Fibroblast of the aortic adventitia (primary cell): Measurements from ENCODE around the gene TNS3. TPM values are rescaled to one million over a fixed set of nuclear protein-coding genes. Genes with fewer than 3 reads are reported as not detected.

Experiments
- DNase-seq: peaks from one replicate; pipeline ENCODE4 v3.0.0-alpha.2; 2010; ENCODE audit warnings: low read depth
- H3K4me3 ChIP-seq: 2 replicates; pipeline ENCODE4 v1.5.1; 2011; ENCODE audit warnings: low read depth, mild to moderate bottlenecking, control low read depth, low read length, moderate library complexity
- total RNA-seq: library from RNA; depleted of rRNA; stranded (reverse); fragments of >200 nt; gene quantifications from 2 replicates; pipeline ENCODE4 v1.2.3, GENCODE V29; 2012; ENCODE audit warnings: low replicate concordance
- TF ChIP-seq, protein P1 (sequence below): IDR thresholded peaks from 2 replicates; pipeline ENCODE4 v1.5.1; 2011; ENCODE audit warnings: mild to moderate bottlenecking, low read length, control low read depth, inconsistent platforms; ENCODE audit not compliant: insufficient read depth

Gene TNS3
- total RNA-seq, 1 donor = 28.3 TPM

GRCh38 chr7:47249361-47249760 is 332.6 kb downstream of the TNS3 start:
- no peak overlapping the region for H3K4me3 ChIP-seq
- DNase-seq = no peak
- TF ChIP-seq, protein P1, sequence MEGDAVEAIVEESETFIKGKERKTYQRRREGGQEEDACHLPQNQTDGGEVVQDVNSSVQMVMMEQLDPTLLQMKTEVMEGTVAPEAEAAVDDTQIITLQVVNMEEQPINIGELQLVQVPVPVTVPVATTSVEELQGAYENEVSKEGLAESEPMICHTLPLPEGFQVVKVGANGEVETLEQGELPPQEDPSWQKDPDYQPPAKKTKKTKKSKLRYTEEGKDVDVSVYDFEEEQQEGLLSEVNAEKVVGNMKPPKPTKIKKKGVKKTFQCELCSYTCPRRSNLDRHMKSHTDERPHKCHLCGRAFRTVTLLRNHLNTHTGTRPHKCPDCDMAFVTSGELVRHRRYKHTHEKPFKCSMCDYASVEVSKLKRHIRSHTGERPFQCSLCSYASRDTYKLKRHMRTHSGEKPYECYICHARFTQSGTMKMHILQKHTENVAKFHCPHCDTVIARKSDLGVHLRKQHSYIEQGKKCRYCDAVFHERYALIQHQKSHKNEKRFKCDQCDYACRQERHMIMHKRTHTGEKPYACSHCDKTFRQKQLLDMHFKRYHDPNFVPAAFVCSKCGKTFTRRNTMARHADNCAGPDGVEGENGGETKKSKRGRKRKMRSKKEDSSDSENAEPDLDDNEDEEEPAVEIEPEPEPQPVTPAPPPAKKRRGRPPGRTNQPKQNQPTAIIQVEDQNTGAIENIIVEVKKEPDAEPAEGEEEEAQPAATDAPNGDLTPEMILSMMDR = no peak

DNA sequence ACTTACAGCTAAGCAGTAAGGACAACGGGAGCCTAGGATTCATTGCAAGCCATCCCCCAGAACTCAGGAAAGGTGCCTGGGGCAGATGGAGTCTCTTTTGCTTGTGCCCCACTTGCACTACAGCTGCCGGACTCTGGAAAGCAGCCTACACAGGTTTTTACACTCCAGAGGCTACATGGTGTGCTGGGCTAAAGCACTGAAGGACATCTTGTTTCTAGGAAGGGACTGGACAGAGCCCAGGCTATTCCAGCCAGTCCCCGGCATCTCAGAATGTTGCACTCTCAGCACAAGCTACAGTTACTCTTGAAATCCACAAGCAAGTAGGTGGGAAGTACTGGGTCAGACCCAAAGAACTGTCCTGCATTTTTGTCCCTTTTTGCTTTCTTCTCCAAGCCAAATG is 333.1 kb downstream of the TNS3 start:
- TF ChIP-seq, protein P1 = no peak
- H3K4me3 ChIP-seq = no peak overlapping the region
- no peak for DNase-seq

GRCh38 chr7:47247132-47247531 is 334.8 kb downstream of the TNS3 start:
- H3K4me3 ChIP-seq = no peak overlapping the region
- no peak for DNase-seq
- TF ChIP-seq, protein P1 = no peak

- no peak for DNase-seq
- H3K4me3 ChIP-seq = no peak overlapping the region
- TF ChIP-seq, protein P1 = no peak
Measured at GRCh38 chr7:47244692-47245091, 337.2 kb downstream of the TNS3 start.

- DNase-seq = no peak
- TF ChIP-seq, protein P1 = no peak
- no peak overlapping the region for H3K4me3 ChIP-seq
Measured at GRCh38 chr7:47241112-47242065, 340.5 kb downstream of the TNS3 start.

DNA sequence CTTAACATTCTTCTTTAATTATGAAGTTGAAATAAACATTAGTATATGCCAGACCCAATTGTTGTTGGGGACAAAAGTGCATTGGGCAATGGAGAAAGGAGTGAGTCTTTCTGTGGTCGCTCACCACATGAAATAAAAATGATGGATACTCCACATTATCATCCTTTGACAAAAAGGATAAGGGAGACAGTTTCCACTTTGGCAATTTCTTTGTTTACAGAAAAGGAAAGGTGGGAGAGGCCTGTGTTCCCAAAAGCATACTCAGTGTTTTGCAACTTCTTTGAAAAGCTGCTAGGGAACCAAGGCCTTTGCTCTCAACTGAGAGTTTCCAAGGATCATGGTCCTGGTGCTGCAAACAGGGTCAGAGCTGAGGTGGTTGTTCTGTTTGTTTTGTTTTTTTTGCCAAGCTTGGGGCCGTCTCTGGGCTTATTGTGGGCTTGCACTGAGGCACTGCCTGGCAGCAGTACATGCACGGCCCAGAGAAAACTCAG is 341.9 kb downstream of the TNS3 start:
- DNase-seq = no peak
- TF ChIP-seq, protein P1 = no peak
- H3K4me3 ChIP-seq = no peak overlapping the region

GRCh38 chr7:47239034-47239433 is 342.9 kb downstream of the TNS3 start:
- DNase-seq = no peak

More at GRCh38 chr7:47239034-47239433, 342.9 kb downstream of the TNS3 start:
- TF ChIP-seq, protein P1 = no peak
- H3K4me3 ChIP-seq = no peak overlapping the region
